HEK293 (cell line): ENCODE measurements around the gene MIGA1.

ENCODE experiments used
- CTCF ChIP-seq: fragments of 450-650 bp; formaldehyde crosslinking; IDR thresholded peaks from 2 replicates; pipeline ENCODE4 v1.5.1; 2016; ENCODE audit warnings: missing biosample characterization, missing genetic modification characterization
- FEZF1 ChIP-seq: fragments of 450-650 bp; formaldehyde crosslinking; IDR thresholded peaks from 2 replicates; pipeline ENCODE4 v1.5.1; 2016; ENCODE audit warnings: missing biosample characterization, missing genetic modification characterization
- KLF16 ChIP-seq: fragments of 450-650 bp; formaldehyde crosslinking; IDR thresholded peaks from 2 replicates; pipeline ENCODE4 v1.5.1; 2017; ENCODE audit warnings: missing biosample characterization, missing genetic modification characterization
- ZBTB17 ChIP-seq: fragments of 450-650 bp; formaldehyde crosslinking; IDR thresholded peaks from 2 replicates; pipeline ENCODE4 v1.5.1; 2016; ENCODE audit warnings: missing biosample characterization, missing genetic modification characterization
- ZNF2 ChIP-seq: fragments of 450-650 bp; formaldehyde crosslinking; IDR thresholded peaks from 2 replicates; pipeline ENCODE4 v1.5.1; 2016; ENCODE audit warnings: missing biosample characterization, missing genetic modification characterization
- ZNF350 ChIP-seq: fragments of 450-650 bp; formaldehyde crosslinking; IDR thresholded peaks from 2 replicates; pipeline ENCODE4 v1.5.0; 2017; ENCODE audit warnings: missing biosample characterization, mild to moderate bottlenecking, missing genetic modification characterization
- ZNF423 ChIP-seq: fragments of 450-650 bp; formaldehyde crosslinking; IDR thresholded peaks from 2 replicates; pipeline ENCODE4 v1.5.1; 2016; ENCODE audit warnings: missing biosample characterization, missing genetic modification characterization
- ZNF76 ChIP-seq: fragments of 450-650 bp; formaldehyde crosslinking; IDR thresholded peaks from 2 replicates; pipeline ENCODE4; 2016; ENCODE audit warnings: low read depth, missing biosample characterization, missing genetic modification characterization, borderline replicate concordance
- TF ChIP-seq, protein P1 (sequence below): sonication (generic); formaldehyde crosslinking; IDR thresholded peaks from 2 replicates; pipeline ENCODE4 v1.8.1; 2022; ENCODE audit warnings: mild to moderate bottlenecking, moderate library complexity, missing genetic modification reagents

DNA sequence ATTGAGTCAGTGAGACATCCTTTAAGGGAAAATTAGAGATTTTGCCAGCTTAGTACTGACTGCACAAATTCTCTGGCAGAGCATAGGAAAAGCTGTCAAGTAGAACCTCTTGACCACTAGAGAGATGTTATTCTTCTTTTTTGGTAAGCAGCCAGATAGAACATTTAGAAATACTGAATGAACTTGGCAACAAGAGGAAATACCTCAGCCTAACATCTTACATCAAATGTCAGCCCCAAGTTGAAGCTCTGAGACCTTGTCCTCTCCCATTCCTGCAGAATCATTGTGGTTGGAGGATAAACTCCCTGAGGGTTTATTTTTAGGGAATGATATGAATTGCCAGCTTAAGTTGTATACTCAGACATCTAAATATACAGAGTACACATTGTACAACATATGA, 53.5 kb downstream of the MIGA1 start:
- TF ChIP-seq ZNF2 (tag by site-specific recombination) (no peak), CTCF (tag by site-specific recombination) (no peak), ZNF350 (no peak), ZNF76 (tag by site-specific recombination) (no peak), KLF16 (tag by site-specific recombination) (no peak), ZNF423 (tag by site-specific recombination) (no peak), ZBTB17 (tag by site-specific recombination) (no peak), FEZF1 (tag by site-specific recombination) (no peak)
- TF ChIP-seq, protein P1, sequence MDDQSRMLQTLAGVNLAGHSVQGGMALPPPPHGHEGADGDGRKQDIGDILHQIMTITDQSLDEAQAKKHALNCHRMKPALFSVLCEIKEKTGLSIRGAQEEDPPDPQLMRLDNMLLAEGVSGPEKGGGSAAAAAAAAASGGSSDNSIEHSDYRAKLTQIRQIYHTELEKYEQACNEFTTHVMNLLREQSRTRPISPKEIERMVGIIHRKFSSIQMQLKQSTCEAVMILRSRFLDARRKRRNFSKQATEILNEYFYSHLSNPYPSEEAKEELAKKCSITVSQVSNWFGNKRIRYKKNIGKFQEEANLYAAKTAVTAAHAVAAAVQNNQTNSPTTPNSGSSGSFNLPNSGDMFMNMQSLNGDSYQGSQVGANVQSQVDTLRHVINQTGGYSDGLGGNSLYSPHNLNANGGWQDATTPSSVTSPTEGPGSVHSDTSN (CRISPR knock-in tag), result no peak
